HepG2 (cell line): ENCODE results near the gene PRKAR1A. TPM values are rescaled to one million over a fixed set of nuclear protein-coding genes. Genes with fewer than 3 reads are reported as not detected.

Source experiments
- ATF1 ChIP-seq: IDR thresholded peaks from 2 replicates; pipeline ENCODE4 v1.6.1; 2016; ENCODE audit warnings: mild to moderate bottlenecking, control low read depth
- CBX5 ChIP-seq: sonication (generic); formaldehyde crosslinking; IDR thresholded peaks from 2 replicates; pipeline ENCODE4 v1.4.0; 2020; ENCODE audit warnings: missing genetic modification reagents, borderline replicate concordance
- ETV5 ChIP-seq: IDR thresholded peaks from 2 replicates; pipeline ENCODE4 v1.6.1; 2018; ENCODE audit warnings: missing biosample characterization, missing genetic modification reagents, inconsistent platforms, borderline replicate concordance
- HOXA3 ChIP-seq: sonication (generic); formaldehyde crosslinking; IDR thresholded peaks from 2 replicates; pipeline ENCODE4 v1.5.0; 2020; ENCODE audit warnings: missing genetic modification reagents
- MIXL1 ChIP-seq: IDR thresholded peaks from 2 replicates; pipeline ENCODE4 v1.6.1; 2016
- MYNN ChIP-seq: sonication (generic); formaldehyde crosslinking; IDR thresholded peaks from 2 replicates; pipeline ENCODE4 v1.4.0; 2020; ENCODE audit warnings: mild to moderate bottlenecking, low read depth, missing genetic modification reagents
- NRL ChIP-seq: sonication (generic); formaldehyde crosslinking; IDR thresholded peaks from 2 replicates; pipeline ENCODE4 v1.5.0; 2020; ENCODE audit warnings: missing genetic modification reagents, mild to moderate bottlenecking, moderate library complexity, borderline replicate concordance
- PITX1 ChIP-seq: sonication (generic); formaldehyde crosslinking; IDR thresholded peaks from 2 replicates; pipeline ENCODE4 v1.5.1; 2020; ENCODE audit warnings: mild to moderate bottlenecking, missing genetic modification reagents
- ZFP36L1 ChIP-seq: sonication (generic); formaldehyde crosslinking; IDR thresholded peaks from 2 replicates; pipeline ENCODE4 v1.8.0; 2022; ENCODE audit warnings: mild to moderate bottlenecking, missing genetic modification reagents, moderate library complexity
- ZNF274 ChIP-seq: sonication (generic); formaldehyde crosslinking; IDR thresholded peaks from 2 replicates; pipeline ENCODE4 v1.5.1; 2020; ENCODE audit warnings: mild to moderate bottlenecking, missing genetic modification reagents
- ZNF329 ChIP-seq: sonication (generic); formaldehyde crosslinking; IDR thresholded peaks from 2 replicates; pipeline ENCODE4 v1.9.0; 2021; ENCODE audit warnings: low read depth, mild to moderate bottlenecking, missing genetic modification reagents
- ZNF337 ChIP-seq: sonication (generic); formaldehyde crosslinking; IDR thresholded peaks from 2 replicates; pipeline ENCODE4 v1.5.1; 2020; ENCODE audit warnings: missing genetic modification reagents, low read depth, mild to moderate bottlenecking, borderline replicate concordance
- ZNF558 ChIP-seq: sonication (generic); formaldehyde crosslinking; IDR thresholded peaks from 2 replicates; pipeline ENCODE4 v1.9.0; 2022; ENCODE audit warnings: mild to moderate bottlenecking, missing genetic modification reagents, borderline replicate concordance
- ZNF563 ChIP-seq: sonication (generic); formaldehyde crosslinking; IDR thresholded peaks from 2 replicates; pipeline ENCODE4 v1.8.0; 2022; ENCODE audit warnings: mild to moderate bottlenecking, moderate library complexity, missing genetic modification reagents
- ZNF672 ChIP-seq: sonication (generic); formaldehyde crosslinking; IDR thresholded peaks from 2 replicates; pipeline ENCODE4 v1.8.1; 2022; ENCODE audit warnings: missing genetic modification reagents
- polyA plus RNA-seq, 8 experiments: library from polyadenylated mRNA; depleted of rRNA in 3 of 8; stranded (reverse) in 7 of 8; unstranded in 1 of 8; fragments of >200 nt; fragmentation: Illumina TruSeq in 4 of 8; extraction: Trizol in 4 of 8; gene quantifications; 2 replicates each; pipeline versions ENCODE4 v1.2.1 to v1.2.3, GENCODE V29; 2011 to 2016; ENCODE audit warnings: low read depth in 4 of 8, missing spikeins in 1 of 8, mixed read lengths in 1 of 8; ENCODE audit not compliant: insufficient read depth in 1 of 8
- total RNA-seq, 5 experiments: library from RNA; depleted of rRNA; stranded (reverse); fragments of >200 nt; fragmentation: Illumina TruSeq; extraction: Trizol; gene quantifications; 2 replicates each; pipeline ENCODE4 v1.2.3, GENCODE V29; 2016; ENCODE audit warnings: low read depth in 1 of 5
- TF ChIP-seq, protein P1 (sequence below): sonication (generic); formaldehyde crosslinking; IDR thresholded peaks from 2 replicates; pipeline ENCODE4 v1.5.1; 2020; ENCODE audit warnings: missing genetic modification reagents, mild to moderate bottlenecking, borderline replicate concordance
- TF ChIP-seq, protein P2 (sequence below): sonication (generic); formaldehyde crosslinking; IDR thresholded peaks from 2 replicates; pipeline ENCODE4 v1.4.0; 2020; ENCODE audit warnings: missing genetic modification reagents, borderline replicate concordance
- TF ChIP-seq, protein P3 (sequence below): sonication (generic); formaldehyde crosslinking; IDR thresholded peaks from 2 replicates; pipeline ENCODE4 v1.8.0; 2022; ENCODE audit warnings: missing genetic modification reagents, low read depth, mild to moderate bottlenecking, borderline replicate concordance
- TF ChIP-seq, protein P4 (sequence below): sonication (generic); formaldehyde crosslinking; IDR thresholded peaks from 2 replicates; pipeline ENCODE4 v1.5.1; 2020; ENCODE audit warnings: mild to moderate bottlenecking, missing genetic modification reagents, moderate library complexity

Gene PRKAR1A
- total and polyA plus RNA-seq, 2 of the 13 experiments (the other 11 are each of a cell fraction or from before 2014, with no cell fraction given), result 265 to 266 TPM

DNA sequence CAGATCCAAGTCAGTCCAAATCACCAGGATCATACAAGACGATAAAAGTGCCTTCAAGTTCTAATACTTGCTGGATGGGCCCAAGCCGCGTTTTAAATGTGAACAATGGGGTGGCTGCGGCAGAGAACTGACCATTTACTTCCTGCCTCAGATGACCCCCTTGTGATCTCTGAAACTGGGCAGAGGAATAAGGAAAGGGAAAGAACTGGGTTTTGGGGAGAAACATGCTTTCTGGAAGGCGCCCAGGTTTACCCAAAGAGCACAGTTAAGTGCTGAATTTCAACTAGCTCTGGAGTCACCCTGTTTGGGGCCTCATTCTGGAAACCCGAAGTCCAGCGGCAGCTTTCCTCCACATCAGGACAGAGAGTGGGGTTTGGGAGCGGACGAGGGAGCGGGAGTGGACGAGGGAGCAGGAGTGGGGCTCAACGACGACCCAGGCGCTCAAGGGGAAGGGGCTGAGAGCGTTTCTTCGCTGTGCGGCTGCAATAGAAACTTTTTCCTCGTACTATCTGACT lies 87.4 kb downstream of the PRKAR1A start (continued):
- TF ChIP-seq, protein P1, sequence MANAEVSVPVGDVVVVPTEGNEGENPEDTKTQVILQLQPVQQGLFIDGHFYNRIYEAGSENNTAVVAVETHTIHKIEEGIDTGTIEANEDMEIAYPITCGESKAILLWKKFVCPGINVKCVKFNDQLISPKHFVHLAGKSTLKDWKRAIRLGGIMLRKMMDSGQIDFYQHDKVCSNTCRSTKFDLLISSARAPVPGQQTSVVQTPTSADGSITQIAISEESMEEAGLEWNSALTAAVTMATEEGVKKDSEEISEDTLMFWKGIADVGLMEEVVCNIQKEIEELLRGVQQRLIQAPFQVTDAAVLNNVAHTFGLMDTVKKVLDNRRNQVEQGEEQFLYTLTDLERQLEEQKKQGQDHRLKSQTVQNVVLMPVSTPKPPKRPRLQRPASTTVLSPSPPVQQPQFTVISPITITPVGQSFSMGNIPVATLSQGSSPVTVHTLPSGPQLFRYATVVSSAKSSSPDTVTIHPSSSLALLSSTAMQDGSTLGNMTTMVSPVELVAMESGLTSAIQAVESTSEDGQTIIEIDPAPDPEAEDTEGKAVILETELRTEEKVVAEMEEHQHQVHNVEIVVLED (CRISPR knock-in tag), result peak; percentile 8; the same call in 1 of the 2 replicates
- TF ChIP-seq ATF1 (CRISPR knock-in tag) (no peak), NRL (CRISPR knock-in tag) (peak; percentile 90; the same call in 1 of the 2 replicates), ZFP36L1 (CRISPR knock-in tag) (0 out of 2 replicates have a peak, but pooled peaks have one; percentile 35), ETV5 (CRISPR knock-in tag) (peak; percentile 21; the same call in 1 of the 2 replicates), ZNF337 (CRISPR knock-in tag) (peak; percentile 70; the same call in 1 of the 2 replicates), CBX5 (CRISPR knock-in tag) (no peak), ZNF563 (CRISPR knock-in tag) (peak; percentile 21; the same call in 1 of the 2 replicates), ZNF329 (CRISPR knock-in tag) (0 out of 2 replicates have a peak, but pooled peaks have one; percentile 27), MIXL1 (CRISPR knock-in tag) (no peak), ZNF672 (CRISPR knock-in tag) (no peak), ZNF274 (CRISPR knock-in tag) (peak; percentile 87; the same call in 1 of the 2 replicates), PITX1 (0 out of 2 replicates have a peak, but pooled peaks have one; percentile 19), ZNF558 (no peak), HOXA3 (CRISPR knock-in tag) (no peak; the same call in 1 of the 2 replicates), MYNN (CRISPR knock-in tag) (0 out of 2 replicates have a peak, but pooled peaks have one; percentile 13)
- TF ChIP-seq, protein P2, sequence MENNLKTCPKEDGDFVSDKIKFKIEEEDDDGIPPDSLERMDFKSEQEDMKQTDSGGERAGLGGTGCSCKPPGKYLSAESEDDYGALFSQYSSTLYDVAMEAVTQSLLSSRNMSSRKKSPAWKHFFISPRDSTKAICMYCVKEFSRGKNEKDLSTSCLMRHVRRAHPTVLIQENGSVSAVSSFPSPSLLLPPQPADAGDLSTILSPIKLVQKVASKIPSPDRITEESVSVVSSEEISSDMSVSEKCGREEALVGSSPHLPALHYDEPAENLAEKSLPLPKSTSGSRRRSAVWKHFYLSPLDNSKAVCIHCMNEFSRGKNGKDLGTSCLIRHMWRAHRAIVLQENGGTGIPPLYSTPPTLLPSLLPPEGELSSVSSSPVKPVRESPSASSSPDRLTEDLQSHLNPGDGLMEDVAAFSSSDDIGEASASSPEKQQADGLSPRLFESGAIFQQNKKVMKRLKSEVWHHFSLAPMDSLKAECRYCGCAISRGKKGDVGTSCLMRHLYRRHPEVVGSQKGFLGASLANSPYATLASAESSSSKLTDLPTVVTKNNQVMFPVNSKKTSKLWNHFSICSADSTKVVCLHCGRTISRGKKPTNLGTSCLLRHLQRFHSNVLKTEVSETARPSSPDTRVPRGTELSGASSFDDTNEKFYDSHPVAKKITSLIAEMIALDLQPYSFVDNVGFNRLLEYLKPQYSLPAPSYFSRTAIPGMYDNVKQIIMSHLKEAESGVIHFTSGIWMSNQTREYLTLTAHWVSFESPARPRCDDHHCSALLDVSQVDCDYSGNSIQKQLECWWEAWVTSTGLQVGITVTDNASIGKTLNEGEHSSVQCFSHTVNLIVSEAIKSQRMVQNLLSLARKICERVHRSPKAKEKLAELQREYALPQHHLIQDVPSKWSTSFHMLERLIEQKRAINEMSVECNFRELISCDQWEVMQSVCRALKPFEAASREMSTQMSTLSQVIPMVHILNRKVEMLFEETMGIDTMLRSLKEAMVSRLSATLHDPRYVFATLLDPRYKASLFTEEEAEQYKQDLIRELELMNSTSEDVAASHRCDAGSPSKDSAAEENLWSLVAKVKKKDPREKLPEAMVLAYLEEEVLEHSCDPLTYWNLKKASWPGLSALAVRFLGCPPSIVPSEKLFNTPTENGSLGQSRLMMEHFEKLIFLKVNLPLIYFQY (CRISPR knock-in tag), result no peak
- TF ChIP-seq, protein P3, sequence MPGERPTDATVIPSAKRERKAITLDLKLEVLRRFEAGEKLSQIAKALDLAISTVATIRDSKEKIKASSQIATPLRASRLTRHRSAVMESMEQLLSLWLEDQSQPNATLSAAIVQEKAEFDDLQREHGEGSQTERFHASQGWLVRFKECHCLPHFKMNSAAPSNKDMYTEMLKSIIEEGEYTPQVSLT (CRISPR knock-in tag), result peak; percentile 57; the same call in 1 of the 2 replicates
- TF ChIP-seq, protein P4, sequence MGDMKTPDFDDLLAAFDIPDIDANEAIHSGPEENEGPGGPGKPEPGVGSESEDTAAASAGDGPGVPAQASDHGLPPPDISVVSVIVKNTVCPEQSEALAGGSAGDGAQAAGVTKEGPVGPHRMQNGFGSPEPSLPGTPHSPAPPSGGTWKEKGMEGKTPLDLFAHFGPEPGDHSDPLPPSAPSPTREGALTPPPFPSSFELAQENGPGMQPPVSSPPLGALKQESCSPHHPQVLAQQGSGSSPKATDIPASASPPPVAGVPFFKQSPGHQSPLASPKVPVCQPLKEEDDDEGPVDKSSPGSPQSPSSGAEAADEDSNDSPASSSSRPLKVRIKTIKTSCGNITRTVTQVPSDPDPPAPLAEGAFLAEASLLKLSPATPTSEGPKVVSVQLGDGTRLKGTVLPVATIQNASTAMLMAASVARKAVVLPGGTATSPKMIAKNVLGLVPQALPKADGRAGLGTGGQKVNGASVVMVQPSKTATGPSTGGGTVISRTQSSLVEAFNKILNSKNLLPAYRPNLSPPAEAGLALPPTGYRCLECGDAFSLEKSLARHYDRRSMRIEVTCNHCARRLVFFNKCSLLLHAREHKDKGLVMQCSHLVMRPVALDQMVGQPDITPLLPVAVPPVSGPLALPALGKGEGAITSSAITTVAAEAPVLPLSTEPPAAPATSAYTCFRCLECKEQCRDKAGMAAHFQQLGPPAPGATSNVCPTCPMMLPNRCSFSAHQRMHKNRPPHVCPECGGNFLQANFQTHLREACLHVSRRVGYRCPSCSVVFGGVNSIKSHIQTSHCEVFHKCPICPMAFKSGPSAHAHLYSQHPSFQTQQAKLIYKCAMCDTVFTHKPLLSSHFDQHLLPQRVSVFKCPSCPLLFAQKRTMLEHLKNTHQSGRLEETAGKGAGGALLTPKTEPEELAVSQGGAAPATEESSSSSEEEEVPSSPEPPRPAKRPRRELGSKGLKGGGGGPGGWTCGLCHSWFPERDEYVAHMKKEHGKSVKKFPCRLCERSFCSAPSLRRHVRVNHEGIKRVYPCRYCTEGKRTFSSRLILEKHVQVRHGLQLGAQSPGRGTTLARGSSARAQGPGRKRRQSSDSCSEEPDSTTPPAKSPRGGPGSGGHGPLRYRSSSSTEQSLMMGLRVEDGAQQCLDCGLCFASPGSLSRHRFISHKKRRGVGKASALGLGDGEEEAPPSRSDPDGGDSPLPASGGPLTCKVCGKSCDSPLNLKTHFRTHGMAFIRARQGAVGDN (CRISPR knock-in tag), result no peak
